B cell (primary cell): ENCODE measurements around the gene PCDHA10.

Source experiments
- EZH2 ChIP-seq: IDR thresholded peaks from 2 replicates; pipeline ENCODE4 v1.6.1; 2012; ENCODE audit warnings: borderline replicate concordance, low read depth, mild to moderate bottlenecking, moderate library complexity, low read length; ENCODE audit not compliant: insufficient read depth, poor library complexity, severe bottlenecking
- TF ChIP-seq, protein P1 (sequence below): fragments of 200-600 bp; IDR thresholded peaks from one replicate; pipeline ENCODE4 v1.8.0; 2022; ENCODE audit warnings: antibody characterized with exemption, mild to moderate bottlenecking

DNA sequence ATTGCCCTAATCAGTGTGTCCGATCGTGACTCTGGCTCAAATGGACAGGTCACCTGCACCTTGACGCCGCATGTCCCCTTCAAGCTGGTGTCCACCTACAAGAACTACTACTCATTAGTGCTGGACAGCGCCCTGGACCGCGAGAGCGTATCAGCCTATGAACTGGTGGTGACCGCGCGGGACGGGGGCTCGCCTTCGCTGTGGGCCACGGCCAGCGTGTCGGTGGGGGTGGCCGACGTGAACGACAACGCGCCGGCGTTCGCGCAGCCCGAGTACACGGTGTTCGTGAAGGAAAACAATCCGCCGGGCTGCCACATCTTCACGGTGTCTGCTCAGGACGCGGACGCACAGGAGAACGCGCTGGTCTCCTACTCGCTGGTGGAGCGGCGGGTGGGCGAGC is 27.7 kb downstream of the PCDHA10 start:
- TF ChIP-seq, protein P1, sequence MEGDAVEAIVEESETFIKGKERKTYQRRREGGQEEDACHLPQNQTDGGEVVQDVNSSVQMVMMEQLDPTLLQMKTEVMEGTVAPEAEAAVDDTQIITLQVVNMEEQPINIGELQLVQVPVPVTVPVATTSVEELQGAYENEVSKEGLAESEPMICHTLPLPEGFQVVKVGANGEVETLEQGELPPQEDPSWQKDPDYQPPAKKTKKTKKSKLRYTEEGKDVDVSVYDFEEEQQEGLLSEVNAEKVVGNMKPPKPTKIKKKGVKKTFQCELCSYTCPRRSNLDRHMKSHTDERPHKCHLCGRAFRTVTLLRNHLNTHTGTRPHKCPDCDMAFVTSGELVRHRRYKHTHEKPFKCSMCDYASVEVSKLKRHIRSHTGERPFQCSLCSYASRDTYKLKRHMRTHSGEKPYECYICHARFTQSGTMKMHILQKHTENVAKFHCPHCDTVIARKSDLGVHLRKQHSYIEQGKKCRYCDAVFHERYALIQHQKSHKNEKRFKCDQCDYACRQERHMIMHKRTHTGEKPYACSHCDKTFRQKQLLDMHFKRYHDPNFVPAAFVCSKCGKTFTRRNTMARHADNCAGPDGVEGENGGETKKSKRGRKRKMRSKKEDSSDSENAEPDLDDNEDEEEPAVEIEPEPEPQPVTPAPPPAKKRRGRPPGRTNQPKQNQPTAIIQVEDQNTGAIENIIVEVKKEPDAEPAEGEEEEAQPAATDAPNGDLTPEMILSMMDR, result no peak
- TF ChIP-seq EZH2, result no peak
